Measurements from ENCODE around the gene GDF2. TPM values are rescaled to one million over a fixed set of nuclear protein-coding genes. Genes with fewer than 3 reads are reported as not detected.

The GDF2 gene
- total and polyA plus RNA-seq, 2 experiments from 2014 or later = not detected

DNA sequence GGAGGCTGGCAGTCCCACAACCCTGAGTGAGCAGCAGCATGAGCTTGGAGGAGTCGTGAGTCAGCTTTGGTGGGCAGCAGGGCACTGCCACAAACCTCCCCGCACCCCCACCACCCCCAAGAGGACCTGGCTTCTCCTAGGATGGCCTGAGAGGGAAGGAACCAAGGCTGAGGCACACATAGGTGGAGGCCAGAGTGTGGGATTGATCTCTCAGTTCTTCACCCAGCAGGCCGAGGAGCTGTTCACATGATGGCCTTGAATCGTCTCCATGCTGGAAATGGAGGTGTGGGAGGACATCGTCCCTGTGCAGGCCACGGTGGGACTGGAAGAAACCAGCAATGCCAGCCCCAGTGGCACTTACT is 39.6 kb upstream of the GDF2 start:
- Mint-ChIP-seq H3K36me3 (ENCODE audit: low read depth) (no peaks in the 10 kb centered on the region), H3K27me3 (ENCODE audit: insufficient read depth, low read depth, poor library complexity) (peaks cover 4% of the 10 kb centered on the region), H3K9me3 (no peaks in the 10 kb centered on the region), H3K4me1 (peaks cover 4% of the 10 kb centered on the region; the same call in 2 of the 3 replicates), H3K4me3 (no peak overlapping the region), H3K27ac (no peak overlapping the region)
- H3K9me2 ChIP-seq (ENCODE audit: insufficient read depth) = no peaks in the 10 kb centered on the region
- DNase-seq (ENCODE audit: low spot score) (no peak), ATAC-seq (no peak)
- H3K4me1 ChIP-seq (ENCODE audit: insufficient read depth) = no peaks in the 10 kb centered on the region
- H3K36me3 ChIP-seq (ENCODE audit: insufficient read depth) = no peaks in the 10 kb centered on the region
- H3K4me3 ChIP-seq = no peak overlapping the region
- no peaks in the 10 kb centered on the region for H3F3A ChIP-seq (replicated peaks; ENCODE audit: low read depth)
- no peak overlapping the region for H2AFZ ChIP-seq
- H4K20me1 ChIP-seq (replicated peaks; ENCODE audit: insufficient read depth) = no peaks in the 10 kb centered on the region
- H3K27ac ChIP-seq (ENCODE audit: low read depth) = no peak overlapping the region
- no peaks in the 10 kb centered on the region for H3K79me2 ChIP-seq (replicated peaks; ENCODE audit: insufficient read depth)
- no peak overlapping the region for H3K4me2 ChIP-seq
- no peak for TF ChIP-seq ZNF114 (CRISPR knock-in tag; IDR thresholded peaks at IDR 0.05)
- TF ChIP-seq EZH2phosphoT487 (IDR thresholded peaks at IDR 0.05; ENCODE audit: unreplicated experiment) = no peak
- TF ChIP-seq, protein P1, sequence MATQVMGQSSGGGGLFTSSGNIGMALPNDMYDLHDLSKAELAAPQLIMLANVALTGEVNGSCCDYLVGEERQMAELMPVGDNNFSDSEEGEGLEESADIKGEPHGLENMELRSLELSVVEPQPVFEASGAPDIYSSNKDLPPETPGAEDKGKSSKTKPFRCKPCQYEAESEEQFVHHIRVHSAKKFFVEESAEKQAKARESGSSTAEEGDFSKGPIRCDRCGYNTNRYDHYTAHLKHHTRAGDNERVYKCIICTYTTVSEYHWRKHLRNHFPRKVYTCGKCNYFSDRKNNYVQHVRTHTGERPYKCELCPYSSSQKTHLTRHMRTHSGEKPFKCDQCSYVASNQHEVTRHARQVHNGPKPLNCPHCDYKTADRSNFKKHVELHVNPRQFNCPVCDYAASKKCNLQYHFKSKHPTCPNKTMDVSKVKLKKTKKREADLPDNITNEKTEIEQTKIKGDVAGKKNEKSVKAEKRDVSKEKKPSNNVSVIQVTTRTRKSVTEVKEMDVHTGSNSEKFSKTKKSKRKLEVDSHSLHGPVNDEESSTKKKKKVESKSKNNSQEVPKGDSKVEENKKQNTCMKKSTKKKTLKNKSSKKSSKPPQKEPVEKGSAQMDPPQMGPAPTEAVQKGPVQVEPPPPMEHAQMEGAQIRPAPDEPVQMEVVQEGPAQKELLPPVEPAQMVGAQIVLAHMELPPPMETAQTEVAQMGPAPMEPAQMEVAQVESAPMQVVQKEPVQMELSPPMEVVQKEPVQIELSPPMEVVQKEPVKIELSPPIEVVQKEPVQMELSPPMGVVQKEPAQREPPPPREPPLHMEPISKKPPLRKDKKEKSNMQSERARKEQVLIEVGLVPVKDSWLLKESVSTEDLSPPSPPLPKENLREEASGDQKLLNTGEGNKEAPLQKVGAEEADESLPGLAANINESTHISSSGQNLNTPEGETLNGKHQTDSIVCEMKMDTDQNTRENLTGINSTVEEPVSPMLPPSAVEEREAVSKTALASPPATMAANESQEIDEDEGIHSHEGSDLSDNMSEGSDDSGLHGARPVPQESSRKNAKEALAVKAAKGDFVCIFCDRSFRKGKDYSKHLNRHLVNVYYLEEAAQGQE (IDR thresholded peaks at IDR 0.05; ENCODE audit: unreplicated experiment) = no peak
- TF ChIP-seq, protein P2, sequence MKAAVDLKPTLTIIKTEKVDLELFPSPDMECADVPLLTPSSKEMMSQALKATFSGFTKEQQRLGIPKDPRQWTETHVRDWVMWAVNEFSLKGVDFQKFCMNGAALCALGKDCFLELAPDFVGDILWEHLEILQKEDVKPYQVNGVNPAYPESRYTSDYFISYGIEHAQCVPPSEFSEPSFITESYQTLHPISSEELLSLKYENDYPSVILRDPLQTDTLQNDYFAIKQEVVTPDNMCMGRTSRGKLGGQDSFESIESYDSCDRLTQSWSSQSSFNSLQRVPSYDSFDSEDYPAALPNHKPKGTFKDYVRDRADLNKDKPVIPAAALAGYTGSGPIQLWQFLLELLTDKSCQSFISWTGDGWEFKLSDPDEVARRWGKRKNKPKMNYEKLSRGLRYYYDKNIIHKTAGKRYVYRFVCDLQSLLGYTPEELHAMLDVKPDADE (IDR thresholded peaks at IDR 0.05) = no peak
- no peak for TF ChIP-seq NANOG (IDR thresholded peaks at IDR 0.05; ENCODE audit: borderline replicate concordance)
- no peaks in the 10 kb centered on the region for H3K27me3 ChIP-seq (ENCODE audit: insufficient read depth)

DNA sequence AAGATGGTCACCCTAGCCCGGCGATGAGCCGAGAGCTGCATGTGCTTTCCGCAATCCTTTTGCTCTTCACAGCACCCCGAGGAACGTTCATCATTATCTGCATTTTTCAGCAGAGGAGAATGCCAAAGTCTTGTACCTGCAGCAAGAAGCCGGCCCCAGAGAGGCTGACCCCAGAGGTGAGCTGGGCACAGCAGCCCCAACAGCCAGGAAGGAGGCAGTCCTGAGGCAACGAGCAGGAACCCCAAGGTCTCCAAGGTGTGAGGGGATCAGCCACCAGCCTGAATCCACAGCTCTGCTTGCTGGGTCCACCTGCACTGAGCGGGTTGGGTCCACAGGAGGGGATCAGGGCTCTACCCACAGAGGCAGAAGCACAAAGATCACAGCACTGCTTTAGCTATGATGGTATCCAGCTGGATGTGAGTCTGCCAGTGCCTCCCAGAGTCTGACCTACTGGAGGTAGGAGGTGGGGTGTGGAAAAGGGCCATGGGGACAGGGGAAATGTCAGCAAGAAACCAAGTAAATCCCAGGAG is 39.1 kb upstream of the GDF2 start:
- H3K4me1 Mint-ChIP-seq = peaks cover 3% of the 10 kb centered on the region; the same call in 1 of the 3 replicates
- H3K27me3 ChIP-seq (ENCODE audit: insufficient read depth) = no peaks in the 10 kb centered on the region
- no peaks in the 10 kb centered on the region for H3K9me3 Mint-ChIP-seq
- H3K27me3 Mint-ChIP-seq (ENCODE audit: insufficient read depth, low read depth, poor library complexity) = peaks cover 4% of the 10 kb centered on the region
- H3K4me3 Mint-ChIP-seq = no peak overlapping the region
- H4K20me1 ChIP-seq (replicated peaks; ENCODE audit: insufficient read depth) = no peaks in the 10 kb centered on the region
- no peak overlapping the region for H3K4me2 ChIP-seq
- no peaks in the 10 kb centered on the region for H3K4me1 ChIP-seq (ENCODE audit: insufficient read depth)
- H3K36me3 ChIP-seq (ENCODE audit: insufficient read depth) = no peaks in the 10 kb centered on the region
- H2AFZ ChIP-seq = no peak overlapping the region
- no peak for DNase-seq (ENCODE audit: low spot score)
- H3K27ac Mint-ChIP-seq = no peak overlapping the region
- H3K9me2 ChIP-seq (ENCODE audit: insufficient read depth) = no peaks in the 10 kb centered on the region
- no peaks in the 10 kb centered on the region for H3F3A ChIP-seq (replicated peaks; ENCODE audit: low read depth)
- ATAC-seq = no peak
- no peaks in the 10 kb centered on the region for H3K36me3 Mint-ChIP-seq (ENCODE audit: low read depth)
- no peak overlapping the region for H3K4me3 ChIP-seq
- H3K79me2 ChIP-seq (replicated peaks; ENCODE audit: insufficient read depth) = no peaks in the 10 kb centered on the region
- H3K27ac ChIP-seq (ENCODE audit: low read depth) = no peak overlapping the region
- TF ChIP-seq, protein P3, sequence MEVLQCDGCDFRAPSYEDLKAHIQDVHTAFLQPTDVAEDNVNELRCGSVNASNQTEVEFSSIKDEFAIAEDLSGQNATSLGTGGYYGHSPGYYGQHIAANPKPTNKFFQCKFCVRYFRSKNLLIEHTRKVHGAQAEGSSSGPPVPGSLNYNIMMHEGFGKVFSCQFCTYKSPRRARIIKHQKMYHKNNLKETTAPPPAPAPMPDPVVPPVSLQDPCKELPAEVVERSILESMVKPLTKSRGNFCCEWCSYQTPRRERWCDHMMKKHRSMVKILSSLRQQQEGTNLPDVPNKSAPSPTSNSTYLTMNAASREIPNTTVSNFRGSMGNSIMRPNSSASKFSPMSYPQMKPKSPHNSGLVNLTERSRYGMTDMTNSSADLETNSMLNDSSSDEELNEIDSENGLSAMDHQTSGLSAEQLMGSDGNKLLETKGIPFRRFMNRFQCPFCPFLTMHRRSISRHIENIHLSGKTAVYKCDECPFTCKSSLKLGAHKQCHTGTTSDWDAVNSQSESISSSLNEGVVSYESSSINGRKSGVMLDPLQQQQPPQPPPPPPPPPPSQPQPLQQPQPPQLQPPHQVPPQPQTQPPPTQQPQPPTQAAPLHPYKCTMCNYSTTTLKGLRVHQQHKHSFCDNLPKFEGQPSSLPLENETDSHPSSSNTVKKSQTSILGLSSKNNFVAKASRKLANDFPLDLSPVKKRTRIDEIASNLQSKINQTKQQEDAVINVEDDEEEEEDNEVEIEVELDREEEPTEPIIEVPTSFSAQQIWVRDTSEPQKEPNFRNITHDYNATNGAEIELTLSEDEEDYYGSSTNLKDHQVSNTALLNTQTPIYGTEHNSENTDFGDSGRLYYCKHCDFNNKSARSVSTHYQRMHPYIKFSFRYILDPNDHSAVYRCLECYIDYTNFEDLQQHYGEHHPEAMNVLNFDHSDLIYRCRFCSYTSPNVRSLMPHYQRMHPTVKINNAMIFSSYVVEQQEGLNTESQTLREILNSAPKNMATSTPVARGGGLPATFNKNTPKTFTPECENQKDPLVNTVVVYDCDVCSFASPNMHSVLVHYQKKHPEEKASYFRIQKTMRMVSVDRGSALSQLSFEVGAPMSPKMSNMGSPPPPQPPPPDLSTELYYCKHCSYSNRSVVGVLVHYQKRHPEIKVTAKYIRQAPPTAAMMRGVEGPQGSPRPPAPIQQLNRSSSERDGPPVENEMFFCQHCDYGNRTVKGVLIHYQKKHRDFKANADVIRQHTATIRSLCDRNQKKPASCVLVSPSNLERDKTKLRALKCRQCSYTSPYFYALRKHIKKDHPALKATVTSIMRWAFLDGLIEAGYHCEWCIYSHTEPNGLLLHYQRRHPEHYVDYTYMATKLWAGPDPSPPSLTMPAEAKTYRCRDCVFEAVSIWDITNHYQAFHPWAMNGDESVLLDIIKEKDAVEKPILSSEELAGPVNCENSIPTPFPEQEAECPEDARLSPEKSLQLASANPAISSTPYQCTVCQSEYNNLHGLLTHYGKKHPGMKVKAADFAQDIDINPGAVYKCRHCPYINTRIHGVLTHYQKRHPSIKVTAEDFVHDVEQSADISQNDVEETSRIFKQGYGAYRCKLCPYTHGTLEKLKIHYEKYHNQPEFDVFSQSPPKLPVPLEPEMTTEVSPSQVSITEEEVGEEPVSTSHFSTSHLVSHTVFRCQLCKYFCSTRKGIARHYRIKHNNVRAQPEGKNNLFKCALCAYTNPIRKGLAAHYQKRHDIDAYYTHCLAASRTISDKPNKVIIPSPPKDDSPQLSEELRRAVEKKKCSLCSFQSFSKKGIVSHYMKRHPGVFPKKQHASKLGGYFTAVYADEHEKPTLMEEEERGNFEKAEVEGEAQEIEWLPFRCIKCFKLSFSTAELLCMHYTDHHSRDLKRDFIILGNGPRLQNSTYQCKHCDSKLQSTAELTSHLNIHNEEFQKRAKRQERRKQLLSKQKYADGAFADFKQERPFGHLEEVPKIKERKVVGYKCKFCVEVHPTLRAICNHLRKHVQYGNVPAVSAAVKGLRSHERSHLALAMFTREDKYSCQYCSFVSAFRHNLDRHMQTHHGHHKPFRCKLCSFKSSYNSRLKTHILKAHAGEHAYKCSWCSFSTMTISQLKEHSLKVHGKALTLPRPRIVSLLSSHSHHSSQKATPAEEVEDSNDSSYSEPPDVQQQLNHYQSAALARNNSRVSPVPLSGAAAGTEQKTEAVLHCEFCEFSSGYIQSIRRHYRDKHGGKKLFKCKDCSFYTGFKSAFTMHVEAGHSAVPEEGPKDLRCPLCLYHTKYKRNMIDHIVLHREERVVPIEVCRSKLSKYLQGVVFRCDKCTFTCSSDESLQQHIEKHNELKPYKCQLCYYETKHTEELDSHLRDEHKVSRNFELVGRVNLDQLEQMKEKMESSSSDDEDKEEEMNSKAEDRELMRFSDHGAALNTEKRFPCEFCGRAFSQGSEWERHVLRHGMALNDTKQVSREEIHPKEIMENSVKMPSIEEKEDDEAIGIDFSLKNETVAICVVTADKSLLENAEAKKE (CRISPR knock-in tag; IDR thresholded peaks at IDR 0.05) = no peak
- TF ChIP-seq ZNF114 (CRISPR knock-in tag; IDR thresholded peaks at IDR 0.05) (no peak), STAT1 (IDR thresholded peaks at IDR 0.05; ENCODE audit: unreplicated experiment) (no peak)
- TF ChIP-seq, protein P1 (IDR thresholded peaks at IDR 0.05; ENCODE audit: unreplicated experiment) = no peak

Measured in GM23338 (cell line).